NB4 (cell line): ENCODE results near the gene PRKRA.

Source experiments
- CTCF ChIP-seq: IDR thresholded peaks from one replicate; pipeline ENCODE4 v1.5.1; 2012; ENCODE audit warnings: low read depth, low read length
- MYC ChIP-seq: IDR thresholded peaks from 2 replicates; pipeline ENCODE4 v1.6.1; 2011; ENCODE audit warnings: low read depth, low read length
- POLR2A ChIP-seq: IDR thresholded peaks from 2 replicates; pipeline ENCODE4 v1.6.1; 2011; ENCODE audit warnings: mild to moderate bottlenecking; ENCODE audit not compliant: insufficient read length; ENCODE audit errors: extremely low read depth
- TF ChIP-seq, protein P1 (sequence below): IDR thresholded peaks from 2 replicates; pipeline ENCODE4 v1.6.1; 2011; ENCODE audit warnings: low read depth, low read length

- no peak for TF ChIP-seq MYC
- no peak for TF ChIP-seq CTCF
- no peak for TF ChIP-seq POLR2A
- TF ChIP-seq, protein P1, sequence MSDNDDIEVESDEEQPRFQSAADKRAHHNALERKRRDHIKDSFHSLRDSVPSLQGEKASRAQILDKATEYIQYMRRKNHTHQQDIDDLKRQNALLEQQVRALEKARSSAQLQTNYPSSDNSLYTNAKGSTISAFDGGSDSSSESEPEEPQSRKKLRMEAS = no peak
Measured at GRCh38 chr2:178478130-178478438, 27.1 kb upstream of the PRKRA start.
